HepG2 (cell line): ENCODE data around the gene ITPRIPL1. TPM values are rescaled to one million over a fixed set of nuclear protein-coding genes. Genes with fewer than 3 reads are reported as not detected.

Experiments used
- ATAC-seq: fragments of 200-7000 bp; cut with Tn5 transposase; 3 replicates; pipeline ENCODE4 v1.9.1; 2020; ENCODE audit warnings: mild to moderate bottlenecking, moderate library complexity
- BruUV-seq: library from RNA; stranded (reverse); fragments of 400-500 nt; replicated peaks from 2 replicates; lab custom pipeline; 2021; lab: Mats Ljungman, UMichigan
- CTCF ChIA-PET: fragments of 300-600 bp; formaldehyde crosslinking; extraction: SDS; loops from one replicate; lab custom pipeline; 2021; ENCODE audit warnings: low total read pairs, inconsistent platforms, low intra/inter-chr PET ratio; lab: Yijun Ruan, JAX
- POLR2A ChIA-PET: fragments of 350-600 bp; sonication (Branson Sonifier 250); formaldehyde crosslinking; loops from one replicate; lab custom pipeline; 2020; ENCODE audit warnings: antibody characterized with exemption, inconsistent platforms; lab: Yijun Ruan, JAX
- DNase-seq: peaks from one replicate; pipeline ENCODE4 v3.0.0-alpha.2; 2015; ENCODE audit warnings: low spot score
- FAIRE-seq: peaks from 3 replicates; lab custom pipeline; 2011; peaks lifted over from hg19 to GRCh38; lab: Jason Lieb, UNC
- H2AFZ ChIP-seq: one replicate; pipeline ENCODE4 v1.6.1; 2011; ENCODE audit warnings: low read length, inconsistent platforms
- H3K27ac ChIP-seq: fragments of 300-600 bp; 3 replicates; pipeline ENCODE4 v1.8.0; 2011; ENCODE audit warnings: mixed run types, mild to moderate bottlenecking, mixed read lengths, low read length, inconsistent platforms; ENCODE audit not compliant: insufficient read depth; ENCODE audit errors: extremely low read length
- H3K27me3 ChIP-seq, 2 experiments: fragments of 200-600 bp in 1 of 2; 2 replicates in 1 of 2; 3 replicates in 1 of 2; pipeline versions ENCODE4 v1.6.0 to v1.8.0; 2011; ENCODE audit warnings: low read length in 2 of 2, mild to moderate bottlenecking in 2 of 2, moderate library complexity in 2 of 2, inconsistent platforms in 1 of 2; ENCODE audit not compliant: insufficient read depth in 2 of 2, control insufficient read depth in 1 of 2
- H3K36me3 ChIP-seq, 2 experiments: fragments of 200-600 bp in 1 of 2; replicated peaks in 1 of 2; 2 replicates in 1 of 2; 3 replicates in 1 of 2; pipeline versions ENCODE4 v1.5.1 to v1.8.0; 2011; ENCODE audit warnings: low read length in 2 of 2, inconsistent platforms in 1 of 2; ENCODE audit not compliant: insufficient read depth in 2 of 2, control insufficient read depth in 1 of 2
- H3K4me1 ChIP-seq: 2 replicates; pipeline ENCODE4 v1.5.1; 2012; ENCODE audit warnings: low read length, inconsistent platforms; ENCODE audit not compliant: insufficient read depth
- H3K4me2 ChIP-seq: 2 replicates; pipeline ENCODE4 v1.6.0; 2011; ENCODE audit warnings: low read depth, low read length, inconsistent platforms
- H3K4me3 ChIP-seq, 3 experiments: fragments of 200-600 bp in 1 of 3; sonication (generic), shearing (Covaris generic) in 1 of 3; replicated peaks in 1 of 3; 2 replicates each; pipeline ENCODE4 v1.5.1; 2011 to 2016; ENCODE audit warnings: low read length in 3 of 3, inconsistent platforms in 2 of 3, low read depth in 2 of 3, mild to moderate bottlenecking in 2 of 3, control low read depth in 1 of 3, mixed read lengths in 1 of 3; ENCODE audit not compliant: insufficient read depth in 1 of 3
- H3K79me2 ChIP-seq: one replicate; pipeline ENCODE4 v1.6.1; 2011; ENCODE audit warnings: low read length, inconsistent platforms; ENCODE audit not compliant: insufficient read depth
- H3K9ac ChIP-seq: 2 replicates; pipeline ENCODE4 v1.6.0; 2011; ENCODE audit warnings: mild to moderate bottlenecking, low read depth, low read length, inconsistent platforms; ENCODE audit not compliant: insufficient read depth
- H3K9me3 ChIP-seq: 2 replicates; pipeline ENCODE4 v1.5.1; 2012; ENCODE audit warnings: mild to moderate bottlenecking, low read length
- H4K20me1 ChIP-seq: 2 replicates; pipeline ENCODE4 v1.6.0; 2011; ENCODE audit warnings: inconsistent platforms, mild to moderate bottlenecking, low read length, moderate library complexity; ENCODE audit not compliant: insufficient read depth
- CREM ChIP-seq, 2 experiments: sonication (generic) in 1 of 2; formaldehyde crosslinking in 1 of 2; IDR thresholded peaks; 2 replicates each; pipeline versions ENCODE4 v1.4.0 to v1.6.1; 2016 to 2020; ENCODE audit warnings: antibody characterized with exemption in 1 of 2, mild to moderate bottlenecking in 1 of 2, missing genetic modification reagents in 1 of 2
- FOXJ3 ChIP-seq: sonication (generic); formaldehyde crosslinking; IDR thresholded peaks from 2 replicates; pipeline ENCODE4 v1.4.0; 2020; ENCODE audit warnings: missing genetic modification reagents, mild to moderate bottlenecking, borderline replicate concordance
- POLR2AphosphoS5 ChIP-seq: IDR thresholded peaks from 2 replicates; pipeline ENCODE4 v1.6.1; 2012; ENCODE audit warnings: low read depth, low read length
- RXRB ChIP-seq: IDR thresholded peaks from 2 replicates; pipeline ENCODE4 v1.6.1; 2016; ENCODE audit warnings: borderline replicate concordance, missing genetic modification reagents, missing compliant biosample characterization
- SMC3 ChIP-seq: IDR thresholded peaks from 2 replicates; pipeline ENCODE4 v1.6.1; 2011; ENCODE audit warnings: low read length, improper control_type of control experiment
- ZBTB3 ChIP-seq: sonication (generic); formaldehyde crosslinking; IDR thresholded peaks from 2 replicates; pipeline ENCODE4 v1.4.0; 2020; ENCODE audit warnings: low read depth, mild to moderate bottlenecking, moderate library complexity, missing genetic modification reagents, borderline replicate concordance
- ZBTB7B ChIP-seq: sonication (generic); formaldehyde crosslinking; IDR thresholded peaks from 2 replicates; pipeline ENCODE4 v1.4.0; 2020; ENCODE audit warnings: missing genetic modification reagents
- ZEB1 ChIP-seq: IDR thresholded peaks from 2 replicates; pipeline ENCODE4 v1.6.1; 2012; ENCODE audit warnings: mild to moderate bottlenecking, low read depth, inconsistent platforms; ENCODE audit not compliant: insufficient replicate concordance
- ZMYM2 ChIP-seq: sonication (generic); formaldehyde crosslinking; IDR thresholded peaks from 2 replicates; pipeline ENCODE4 v1.8.0; 2022; ENCODE audit warnings: mild to moderate bottlenecking, missing genetic modification reagents
- ZNF205 ChIP-seq: IDR thresholded peaks from 2 replicates; pipeline ENCODE4 v1.6.1; 2018; ENCODE audit warnings: missing biosample characterization, missing genetic modification reagents
- ZNF292 ChIP-seq: sonication (generic); formaldehyde crosslinking; IDR thresholded peaks from 2 replicates; pipeline ENCODE4 v1.8.1; 2022; ENCODE audit warnings: mild to moderate bottlenecking, low read depth, missing genetic modification reagents, borderline replicate concordance
- ZNF543 ChIP-seq: sonication (generic); formaldehyde crosslinking; IDR thresholded peaks from 2 replicates; pipeline ENCODE4 v1.4.0; 2020; ENCODE audit warnings: mild to moderate bottlenecking, missing genetic modification reagents
- ZNF569 ChIP-seq: sonication (generic); formaldehyde crosslinking; IDR thresholded peaks from 2 replicates; pipeline ENCODE4 v1.5.0; 2020; ENCODE audit warnings: mild to moderate bottlenecking, missing genetic modification reagents, moderate library complexity, borderline replicate concordance
- ZNF768 ChIP-seq: sonication (generic); formaldehyde crosslinking; IDR thresholded peaks from 2 replicates; pipeline ENCODE4 v1.4.0; 2020; ENCODE audit warnings: missing genetic modification reagents
- WGBS: methylation state at CpG from one replicate; pipeline ENCODE4 v1.1.6; 2017; ENCODE audit warnings: low lambda C conversion rate; 5-methylcytosine and 5-hydroxymethylcytosine counted together
- in situ Hi-C: cut with HindIII; loops from 2 replicates; pipeline ENCODE4 v1.10.0; 2017; ENCODE audit warnings: low pct_unique_long_range_greater_than_20kb; ENCODE audit not compliant: extremely low pct_ligation_motif_present
- intact Hi-C: fragments of 100-400 bp; cut with micrococcal nuclease; formaldehyde crosslinking; loops from one replicate; pipeline ENCODE4 v1.10.0; 2022; ENCODE audit not compliant: unreplicated experiment
- polyA plus RNA-seq, 8 experiments: library from polyadenylated mRNA; depleted of rRNA in 3 of 8; stranded (reverse) in 7 of 8; unstranded in 1 of 8; fragments of >200 nt; fragmentation: Illumina TruSeq in 4 of 8; extraction: Trizol in 4 of 8; gene quantifications; 2 replicates each; pipeline versions ENCODE4 v1.2.1 to v1.2.3, GENCODE V29; 2011 to 2016; ENCODE audit warnings: low read depth in 4 of 8, missing spikeins in 1 of 8, mixed read lengths in 1 of 8; ENCODE audit not compliant: insufficient read depth in 1 of 8
- total RNA-seq, 5 experiments: library from RNA; depleted of rRNA; stranded (reverse); fragments of >200 nt; fragmentation: Illumina TruSeq; extraction: Trizol; gene quantifications; 2 replicates each; pipeline ENCODE4 v1.2.3, GENCODE V29; 2016; ENCODE audit warnings: low read depth in 1 of 5
- TF ChIP-seq, protein P1 (sequence below): sonication (generic); formaldehyde crosslinking; IDR thresholded peaks from 2 replicates; pipeline ENCODE4 v1.4.0; 2020; ENCODE audit warnings: missing genetic modification reagents, borderline replicate concordance
- TF ChIP-seq, protein P2 (sequence below): sonication (generic); formaldehyde crosslinking; IDR thresholded peaks from 2 replicates; pipeline ENCODE4 v1.8.1; 2023; ENCODE audit warnings: mild to moderate bottlenecking, missing genetic modification reagents, borderline replicate concordance
- TF ChIP-seq, protein P3 (sequence below): IDR thresholded peaks from 2 replicates; pipeline ENCODE4 v1.6.1; 2016; ENCODE audit warnings: low read depth, control low read depth

The ITPRIPL1 gene
- total and polyA plus RNA-seq, 2 of the 13 experiments (the other 11 are each of a cell fraction or from before 2014, with no cell fraction given), result 4.3 to 11.7 TPM

DNA sequence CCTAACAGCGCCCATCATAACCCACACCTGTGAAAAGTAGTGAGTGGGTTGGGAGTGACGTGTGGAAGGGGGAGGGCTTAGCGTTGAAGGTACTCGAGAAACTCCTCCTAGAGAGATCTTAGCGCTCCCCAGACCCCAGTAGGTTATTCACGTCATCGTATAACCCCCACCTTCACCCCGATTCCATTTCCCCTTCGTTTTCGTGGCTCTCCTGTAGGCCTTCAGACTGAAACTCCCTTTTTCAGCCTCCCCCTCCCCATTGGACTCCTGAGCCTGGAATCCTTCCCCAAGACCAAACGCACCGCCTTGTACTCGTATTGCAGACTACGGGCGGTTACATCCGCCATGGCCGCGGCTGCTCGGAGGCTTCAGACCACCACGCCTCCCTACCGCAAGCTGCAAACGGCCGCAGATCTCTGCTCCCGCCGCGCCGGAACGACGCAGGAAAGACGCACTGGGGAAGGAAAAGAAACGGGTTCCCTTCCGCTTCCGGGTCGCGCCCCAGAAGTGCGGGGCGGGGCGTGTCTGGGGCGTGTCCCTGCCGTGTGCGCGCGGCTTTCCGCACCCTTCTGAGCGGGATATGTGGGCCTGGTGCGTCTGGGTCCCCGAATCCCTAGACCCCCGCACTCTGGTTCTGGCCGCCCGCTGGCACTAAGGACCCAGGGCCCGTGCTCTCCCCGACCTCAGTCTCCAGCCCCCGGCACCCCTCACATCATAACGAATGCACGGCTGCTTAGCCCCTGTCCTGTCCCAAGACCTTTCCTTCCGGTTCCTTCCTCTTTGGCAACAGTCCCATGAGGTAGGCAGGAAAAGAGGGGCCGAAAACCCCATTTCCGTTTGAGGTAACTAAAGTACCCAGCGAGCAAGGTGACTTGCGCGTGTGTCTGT is 19.8 kb upstream of the ITPRIPL1 start, which contains the start of gene SNRNP200:
TSS of gene SNRNP200 (minus strand) at position 456 of the 888 bp plus-strand sequence. CDS start at position 347, 109 bp downstream.
- H3K4me1 ChIP-seq, result peaks cover 37% of the 10 kb centered on the region
- H3K36me3 ChIP-seq, result peaks cover 17 to 30% of the 10 kb centered on the region in 2 experiments
- H3K4me3 ChIP-seq, result peak within 1 kb of the TSS; percentile 79 to 92 (median 91)
- H2AFZ ChIP-seq, result peak within 1 kb of the TSS; percentile 8
- ChIA-PET POLR2A (interaction anchor here (0.7 to 4.0 kb wide), 21 partner anchors 8 to 118 kb away, joined by 3 to 45 read pairs (median 4); partner anchors contain the start of genes CIAO1, ITPRIPL1, NCAPH and STARD7), CTCF (interaction anchor here (1.4 kb wide), 1 partner anchor 203 kb away, joined by 4 read pairs; no protein-coding TSS in a partner anchor)
- no peaks in the 10 kb centered on the region; a peak in 1 of 5 replicates for H3K27me3 ChIP-seq
- no peaks in the 10 kb centered on the region for H4K20me1 ChIP-seq
- 3% methylated on average over 52 of the region's 61 CpGs for WGBS
- H3K4me2 ChIP-seq, result peak within 1 kb of the TSS; percentile 89
- peaks cover 43% of the 10 kb centered on the region for H3K79me2 ChIP-seq
- peak; percentile 86 for DNase-seq
- FAIRE-seq, result peak; percentile 66
- no TSS peak for BruUV-seq
- in situ Hi-C loops, result no loop called here
- peak within 1 kb of the TSS; percentile 85 for H3K9ac ChIP-seq
- H3K9me3 ChIP-seq, result no peaks in the 10 kb centered on the region
- H3K27ac ChIP-seq, result peak within 1 kb of the TSS; percentile 75
- intact Hi-C loops, result loop anchor here (1.0 to 2.0 kb wide), 5 partner anchors 16 to 204 kb away; partner anchors contain the start of genes CIAO1 and ITPRIPL1
- ATAC-seq, result peak; percentile 98
- TF ChIP-seq ZNF543 (CRISPR knock-in tag) (peak; percentile 97), ZNF768 (CRISPR knock-in tag) (peak; percentile 73), ZBTB7B (CRISPR knock-in tag) (no peak; the same call in 1 of the 2 replicates), ZBTB3 (CRISPR knock-in tag) (0 out of 2 replicates have a peak, but pooled peaks have one; percentile 65), ZNF205 (CRISPR knock-in tag) (peak; percentile 58; the same call in 1 of the 2 replicates), ZNF569 (CRISPR knock-in tag) (no peak; the same call in 1 of the 2 replicates), CREM (IDR thresholded peaks at IDR 0.05) (peak; percentile 94), CREM (CRISPR knock-in tag; IDR thresholded peaks at IDR 0.05) (no peak), ZNF292 (0 out of 2 replicates have a peak, but pooled peaks have one; percentile 19), SMC3 (no peak), RXRB (CRISPR knock-in tag) (peak; percentile 67; the same call in 1 of the 2 replicates), ZMYM2 (CRISPR knock-in tag) (no peak), POLR2AphosphoS5 (peak; percentile 96), ZEB1 (no peak), FOXJ3 (CRISPR knock-in tag) (peak; percentile 70; the same call in 1 of the 2 replicates)
- TF ChIP-seq, protein P1, sequence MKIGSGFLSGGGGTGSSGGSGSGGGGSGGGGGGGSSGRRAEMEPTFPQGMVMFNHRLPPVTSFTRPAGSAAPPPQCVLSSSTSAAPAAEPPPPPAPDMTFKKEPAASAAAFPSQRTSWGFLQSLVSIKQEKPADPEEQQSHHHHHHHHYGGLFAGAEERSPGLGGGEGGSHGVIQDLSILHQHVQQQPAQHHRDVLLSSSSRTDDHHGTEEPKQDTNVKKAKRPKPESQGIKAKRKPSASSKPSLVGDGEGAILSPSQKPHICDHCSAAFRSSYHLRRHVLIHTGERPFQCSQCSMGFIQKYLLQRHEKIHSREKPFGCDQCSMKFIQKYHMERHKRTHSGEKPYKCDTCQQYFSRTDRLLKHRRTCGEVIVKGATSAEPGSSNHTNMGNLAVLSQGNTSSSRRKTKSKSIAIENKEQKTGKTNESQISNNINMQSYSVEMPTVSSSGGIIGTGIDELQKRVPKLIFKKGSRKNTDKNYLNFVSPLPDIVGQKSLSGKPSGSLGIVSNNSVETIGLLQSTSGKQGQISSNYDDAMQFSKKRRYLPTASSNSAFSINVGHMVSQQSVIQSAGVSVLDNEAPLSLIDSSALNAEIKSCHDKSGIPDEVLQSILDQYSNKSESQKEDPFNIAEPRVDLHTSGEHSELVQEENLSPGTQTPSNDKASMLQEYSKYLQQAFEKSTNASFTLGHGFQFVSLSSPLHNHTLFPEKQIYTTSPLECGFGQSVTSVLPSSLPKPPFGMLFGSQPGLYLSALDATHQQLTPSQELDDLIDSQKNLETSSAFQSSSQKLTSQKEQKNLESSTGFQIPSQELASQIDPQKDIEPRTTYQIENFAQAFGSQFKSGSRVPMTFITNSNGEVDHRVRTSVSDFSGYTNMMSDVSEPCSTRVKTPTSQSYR (CRISPR knock-in tag), result 0 out of 2 replicates have a peak, but pooled peaks have one; percentile 28
- TF ChIP-seq, protein P2, sequence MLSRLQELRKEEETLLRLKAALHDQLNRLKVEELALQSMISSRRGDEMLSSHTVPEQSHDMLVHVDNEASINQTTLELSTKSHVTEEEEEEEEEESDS, result peak; percentile 35; the same call in 1 of the 2 replicates
- TF ChIP-seq, protein P3, sequence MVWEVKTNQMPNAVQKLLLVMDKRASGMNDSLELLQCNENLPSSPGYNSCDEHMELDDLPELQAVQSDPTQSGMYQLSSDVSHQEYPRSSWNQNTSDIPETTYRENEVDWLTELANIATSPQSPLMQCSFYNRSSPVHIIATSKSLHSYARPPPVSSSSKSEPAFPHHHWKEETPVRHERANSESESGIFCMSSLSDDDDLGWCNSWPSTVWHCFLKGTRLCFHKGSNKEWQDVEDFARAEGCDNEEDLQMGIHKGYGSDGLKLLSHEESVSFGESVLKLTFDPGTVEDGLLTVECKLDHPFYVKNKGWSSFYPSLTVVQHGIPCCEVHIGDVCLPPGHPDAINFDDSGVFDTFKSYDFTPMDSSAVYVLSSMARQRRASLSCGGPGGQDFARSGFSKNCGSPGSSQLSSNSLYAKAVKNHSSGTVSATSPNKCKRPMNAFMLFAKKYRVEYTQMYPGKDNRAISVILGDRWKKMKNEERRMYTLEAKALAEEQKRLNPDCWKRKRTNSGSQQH (CRISPR knock-in tag), result peak; percentile 89
